Neuronal stem cell (in vitro differentiated cells): ENCODE results near the gene TSHZ1.

Source experiments
- DNase-seq: peaks from one replicate; pipeline ENCODE4 v3.0.0-alpha.2; 2013; ENCODE audit warnings: low spot score
- H2AFZ ChIP-seq: one replicate; pipeline ENCODE4 v1.6.1; 2013; ENCODE audit warnings: mild to moderate bottlenecking, low read length, inconsistent platforms
- H2AK5ac ChIP-seq: 2 replicates; pipeline ENCODE4 v1.6.1; 2013; ENCODE audit warnings: low read depth, mild to moderate bottlenecking, inconsistent platforms, low read length, moderate library complexity, mixed read lengths
- H2BK120ac ChIP-seq: 2 replicates; pipeline ENCODE4 v1.6.1; 2013; ENCODE audit warnings: low read depth, mild to moderate bottlenecking, inconsistent platforms, low read length, moderate library complexity, mixed read lengths
- H2BK12ac ChIP-seq: one replicate; pipeline ENCODE4 v1.6.1; 2013; ENCODE audit warnings: low read length, inconsistent platforms
- H2BK15ac ChIP-seq: 2 replicates; pipeline ENCODE4 v1.6.1; 2013; ENCODE audit warnings: mild to moderate bottlenecking, low read length, inconsistent platforms, mixed read lengths
- H2BK5ac ChIP-seq: one replicate; pipeline ENCODE4 v1.6.1; 2013; ENCODE audit warnings: inconsistent platforms, mild to moderate bottlenecking, low read length, moderate library complexity
- H3K14ac ChIP-seq: one replicate; pipeline ENCODE4 v1.6.1; 2013; ENCODE audit warnings: low read length, inconsistent platforms
- H3K18ac ChIP-seq: 2 replicates; pipeline ENCODE4 v1.6.1; 2013; ENCODE audit warnings: low read length, inconsistent platforms
- H3K23ac ChIP-seq: 2 replicates; pipeline ENCODE4 v1.6.1; 2013; ENCODE audit warnings: low read depth, mild to moderate bottlenecking, mixed read lengths, low read length, inconsistent platforms; ENCODE audit not compliant: poor library complexity
- H3K27ac ChIP-seq: replicated peaks from 3 replicates; pipeline ENCODE4 v1.5.1; 2013; ENCODE audit warnings: low read length, inconsistent platforms
- H3K27me3 ChIP-seq, 3 experiments: 2 replicates each; pipeline ENCODE4 v1.6.1; 2013; ENCODE audit warnings: low read length in 3 of 3, mild to moderate bottlenecking in 2 of 3, inconsistent platforms in 1 of 3, low read depth in 1 of 3, mixed read lengths in 1 of 3, moderate library complexity in 1 of 3; ENCODE audit not compliant: control insufficient read depth in 3 of 3, insufficient read depth in 3 of 3
- H3K36me3 ChIP-seq, 2 donors: replicated peaks in 1 of 2; 2 replicates each; pipeline ENCODE4 v1.6.1; 2013; ENCODE audit warnings: low read length in 2 of 2; ENCODE audit not compliant: control insufficient read depth in 2 of 2, insufficient read depth in 2 of 2
- H3K4ac ChIP-seq: 2 replicates; pipeline ENCODE4 v1.6.1; 2013; ENCODE audit warnings: inconsistent platforms, mild to moderate bottlenecking, low read length, moderate library complexity
- H3K4me1 ChIP-seq, 2 donors: 1 replicate in 1 of 2; 2 replicates in 1 of 2; pipeline ENCODE4 v1.6.1; 2013; ENCODE audit warnings: low read length in 2 of 2, low read depth in 1 of 2; ENCODE audit not compliant: control insufficient read depth in 2 of 2, insufficient read depth in 1 of 2
- H3K4me2 ChIP-seq: one replicate; pipeline ENCODE4 v1.6.1; 2013; ENCODE audit warnings: mild to moderate bottlenecking, low read length, inconsistent platforms; ENCODE audit not compliant: insufficient read depth, poor library complexity, severe bottlenecking
- H3K4me3 ChIP-seq, 2 donors: 2 replicates each; pipeline ENCODE4 v1.5.1; 2013; ENCODE audit warnings: low read length in 2 of 2, mild to moderate bottlenecking in 2 of 2, inconsistent platforms in 1 of 2, moderate library complexity in 1 of 2
- H3K79me1 ChIP-seq: one replicate; pipeline ENCODE4 v1.6.1; 2013; ENCODE audit warnings: low read depth, mild to moderate bottlenecking, inconsistent platforms, low read length, moderate library complexity
- H3K9ac ChIP-seq: one replicate; pipeline ENCODE4 v1.6.1; 2013; ENCODE audit warnings: mild to moderate bottlenecking, low read depth, low read length, inconsistent platforms; ENCODE audit not compliant: poor library complexity
- H3K9me3 ChIP-seq, 2 donors: replicated peaks in 1 of 2; 2 replicates each; pipeline versions ENCODE3 to v1.6.1; 2013; ENCODE audit warnings: low read length in 2 of 2, mild to moderate bottlenecking in 2 of 2, inconsistent platforms in 1 of 2, low read depth in 1 of 2, mixed read lengths in 1 of 2, moderate library complexity in 1 of 2; ENCODE audit not compliant: control insufficient read depth in 2 of 2, insufficient read depth in 1 of 2
- H4K8ac ChIP-seq: one replicate; pipeline ENCODE4 v1.6.1; 2013; ENCODE audit warnings: low read depth, mild to moderate bottlenecking, inconsistent platforms, low read length, moderate library complexity
- H4K91ac ChIP-seq: one replicate; pipeline ENCODE4 v1.6.1; 2013; ENCODE audit warnings: low read length, low read depth, mild to moderate bottlenecking, inconsistent platforms; ENCODE audit not compliant: poor library complexity
- WGBS, 2 donors: extraction: QIAGEN DNeasy Blood & Tissue Kit; methylation state at CpG; one replicate each; pipeline ENCODE4 v1.1.7; 2013; ENCODE audit warnings: missing lambda C conversion rate in 2 of 2, mixed read lengths in 1 of 2; ENCODE audit not compliant: insufficient read length in 2 of 2, insufficient replicate concordance in 1 of 2; ENCODE audit errors: extremely low coverage in 2 of 2; 5-methylcytosine and 5-hydroxymethylcytosine counted together

TSHZ1 gene

DNA sequence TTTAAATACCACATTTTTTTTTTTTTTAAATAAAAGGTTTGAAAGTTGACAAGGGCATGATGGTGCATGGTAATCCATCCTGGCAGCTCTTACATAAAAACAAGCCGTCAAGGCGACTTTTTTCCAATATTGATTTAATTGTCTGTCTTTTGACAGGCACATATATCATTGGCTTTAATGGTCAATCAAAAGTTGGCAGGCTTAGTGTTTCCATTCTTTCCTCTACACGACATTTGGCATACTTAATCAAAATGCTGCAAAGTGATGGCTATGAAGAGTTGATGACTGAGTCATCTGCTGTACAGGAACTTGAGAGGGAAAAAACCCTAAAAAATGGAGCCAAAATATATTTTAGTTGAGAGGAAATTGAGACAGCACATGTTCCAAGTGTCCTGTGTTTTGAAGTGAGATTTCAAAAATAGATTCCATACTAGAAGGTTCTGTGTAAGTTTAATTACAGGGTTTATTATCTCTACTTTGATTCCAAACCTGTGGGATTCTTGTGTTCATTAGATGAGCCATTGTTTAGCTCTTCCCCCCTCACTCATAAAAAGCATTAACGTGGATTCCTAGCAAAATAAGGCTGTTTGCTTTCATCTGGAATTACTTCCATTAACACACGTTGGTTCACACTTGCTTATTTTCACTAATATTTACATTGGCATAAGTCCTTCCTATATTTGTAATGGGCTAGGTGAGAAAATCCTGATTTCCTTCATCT lies 3.2 kb downstream of the TSHZ1 start:
- Histone ChIP-seq H4K91ac (no peak overlapping the region), H3K14ac (no peak overlapping the region), H3K27ac (no peak overlapping the region), H3K4ac (no peak overlapping the region), H3K23ac (no peak overlapping the region), H3K18ac (no peak overlapping the region), H3K9ac (no peak overlapping the region), H2AK5ac (no peak overlapping the region), H3K9me3 (no peaks in the 10 kb centered on the region), H3K27me3 (peaks cover 0 to 25% (median 6%) of the 10 kb centered on the region in 3 experiments), H3K36me3 (no peaks in the 10 kb centered on the region), H3K4me1 (peaks cover 2 to 9% of the 10 kb centered on the region in 2 donors), H4K8ac (no peak overlapping the region), H3K79me1 (no peaks in the 10 kb centered on the region), H2BK15ac (no peak overlapping the region), H3K4me3 (no peak overlapping the region), H2BK120ac (no peak overlapping the region), H2BK5ac (no peak overlapping the region), H2AFZ (no peak overlapping the region), H3K4me2 (no peak overlapping the region), H2BK12ac (no peak overlapping the region)
- no peak for DNase-seq
- no CpG with 5 or more reads among the region's 5 CpGs for WGBS, 2 donors

- Histone ChIP-seq H3K9ac (no peak overlapping the region), H2AFZ (no peak overlapping the region), H2BK5ac (no peak overlapping the region), H2BK12ac (no peak overlapping the region), H3K79me1 (no peaks in the 10 kb centered on the region), H3K9me3 (no peaks in the 10 kb centered on the region), H3K18ac (no peak overlapping the region), H3K14ac (no peak overlapping the region), H3K27me3 (peaks cover 0 to 25% (median 6%) of the 10 kb centered on the region in 3 experiments), H2BK15ac (no peak overlapping the region), H3K4me2 (no peak overlapping the region), H2AK5ac (no peak overlapping the region), H3K36me3 (no peaks in the 10 kb centered on the region), H2BK120ac (no peak overlapping the region), H3K4me1 (peaks cover 2 to 9% of the 10 kb centered on the region in 2 donors), H3K23ac (no peak overlapping the region), H3K27ac (no peak overlapping the region), H4K91ac (no peak overlapping the region), H4K8ac (no peak overlapping the region), H3K4ac (no peak overlapping the region), H3K4me3 (no peak overlapping the region)
- no peak for DNase-seq
- WGBS, 2 donors: no CpG with 5 or more reads among the region's 5 CpGs
These were observed 3.7 kb downstream of the TSHZ1 start for GRCh38 chr18:75214332-75214690.

DNA sequence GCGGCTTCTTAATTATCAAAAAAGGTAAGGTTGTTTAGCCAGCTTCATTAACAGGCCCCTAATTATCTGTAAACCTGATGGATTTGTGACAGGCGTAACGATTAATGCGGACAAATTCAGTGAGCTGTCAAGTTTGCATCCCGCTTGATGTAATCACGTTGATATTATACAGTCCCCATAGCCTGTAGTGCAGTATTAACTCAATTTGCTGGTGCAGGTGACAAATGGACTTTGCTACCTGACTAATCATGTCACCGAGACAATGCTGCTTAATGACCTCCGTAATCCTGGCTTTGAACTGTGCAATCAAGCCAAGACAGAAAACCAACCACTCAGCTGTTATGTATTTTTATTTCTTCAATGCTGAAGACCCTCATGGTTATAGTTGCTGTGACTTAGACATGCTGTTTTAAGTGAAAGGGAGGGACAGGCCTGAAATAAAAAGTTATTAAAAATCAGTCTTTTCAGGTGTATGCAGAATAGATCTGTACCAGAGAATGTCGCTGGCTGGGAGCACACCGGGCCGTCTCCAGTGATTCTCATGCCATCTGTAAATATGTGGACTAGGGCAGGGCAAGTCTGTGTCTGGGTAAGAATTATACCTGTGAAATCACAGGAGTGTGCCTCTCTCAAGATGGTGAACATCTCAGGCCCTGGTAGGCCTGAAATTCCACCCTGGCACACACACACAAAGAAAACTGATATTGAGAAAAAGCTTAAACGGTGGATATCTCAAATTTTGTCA lies 4.3 kb downstream of the TSHZ1 start:
- Histone ChIP-seq H2BK5ac (no peak overlapping the region), H3K4ac (no peak overlapping the region), H3K23ac (no peak overlapping the region), H3K9ac (no peak overlapping the region), H2BK12ac (no peak overlapping the region), H3K27ac (no peak overlapping the region), H3K27me3 (peaks cover 0 to 25% (median 6%) of the 10 kb centered on the region in 3 experiments), H3K4me3 (no peak overlapping the region), H3K79me1 (no peaks in the 10 kb centered on the region), H3K4me1 (peaks cover 0 to 8% of the 10 kb centered on the region in 2 donors), H3K4me2 (no peak overlapping the region), H3K9me3 (no peaks in the 10 kb centered on the region), H2AFZ (no peak overlapping the region), H2AK5ac (no peak overlapping the region), H2BK120ac (no peak overlapping the region), H2BK15ac (no peak overlapping the region), H3K14ac (no peak overlapping the region), H3K36me3 (no peaks in the 10 kb centered on the region), H4K8ac (no peak overlapping the region), H4K91ac (no peak overlapping the region), H3K18ac (no peak overlapping the region)
- DNase-seq: no peak
- no CpG with 5 or more reads among the region's 12 CpGs for WGBS, 2 donors

- no peak overlapping the region for H3K4me2 ChIP-seq
- no peak overlapping the region for H3K4ac ChIP-seq
- H2AK5ac ChIP-seq: no peak overlapping the region
- no peak overlapping the region for H2BK120ac ChIP-seq
- H3K27ac ChIP-seq: no peak overlapping the region
- peaks cover 0 to 23% (median 6%) of the 10 kb centered on the region in 3 experiments for H3K27me3 ChIP-seq
- H2AFZ ChIP-seq: no peak overlapping the region
- H4K91ac ChIP-seq: no peak overlapping the region
- peaks cover 0 to 10% of the 10 kb centered on the region in 2 donors for H3K4me1 ChIP-seq
- H2BK15ac ChIP-seq: no peak overlapping the region
- no peak overlapping the region for H2BK12ac ChIP-seq
- no peak for DNase-seq
- no CpG with 5 or more reads among the region's 4 CpGs for WGBS, 2 donors
- no peaks in the 10 kb centered on the region for H3K9me3 ChIP-seq
- no peak overlapping the region for H3K9ac ChIP-seq
- H3K14ac ChIP-seq: no peak overlapping the region
- no peak overlapping the region for H3K18ac ChIP-seq
- H4K8ac ChIP-seq: no peak overlapping the region
- H2BK5ac ChIP-seq: no peak overlapping the region
- H3K4me3 ChIP-seq: no peak overlapping the region
- H3K36me3 ChIP-seq: no peaks in the 10 kb centered on the region
- no peak overlapping the region for H3K23ac ChIP-seq
- no peaks in the 10 kb centered on the region for H3K79me1 ChIP-seq
These were observed 5.1 kb downstream of the TSHZ1 start for GRCh38 chr18:75215663-75216062.
